Hepatocyte (in vitro differentiated cells): ENCODE data around the gene LAP3. TPM values are rescaled to one million over a fixed set of nuclear protein-coding genes. Genes with fewer than 3 reads are reported as not detected.

ENCODE experiments used
- DNase-seq: peaks from one replicate; pipeline ENCODE4 v3.0.0-alpha.2; 2016; ENCODE audit warnings: low spot score
- H2AFZ ChIP-seq: fragments of 200-600 bp; sonication (generic); 2 replicates; pipeline ENCODE4 v1.6.0; 2016; ENCODE audit warnings: antibody characterized with exemption, mild to moderate bottlenecking
- H3K27ac ChIP-seq: fragments of 200-600 bp; sonication (generic); 2 replicates; pipeline ENCODE4 v1.5.1; 2016; ENCODE audit warnings: mild to moderate bottlenecking
- H3K27me3 ChIP-seq: fragments of 200-600 bp; sonication (generic); 2 replicates; pipeline ENCODE4 v1.6.1; 2016
- H3K36me3 ChIP-seq: fragments of 200-600 bp; sonication (generic); replicated peaks from 2 replicates; pipeline ENCODE4 v1.5.1; 2016; ENCODE audit warnings: low read depth; ENCODE audit not compliant: insufficient read depth
- H3K4me1 ChIP-seq: fragments of 200-600 bp; sonication (generic); 2 replicates; pipeline ENCODE4 v1.5.1; 2016; ENCODE audit warnings: mild to moderate bottlenecking, moderate library complexity; ENCODE audit not compliant: insufficient read depth
- H3K4me2 ChIP-seq: fragments of 200-600 bp; sonication (generic); 2 replicates; pipeline ENCODE4 v1.6.0; 2016
- H3K4me3 ChIP-seq: fragments of 200-600 bp; sonication (generic); 2 replicates; pipeline ENCODE4 v1.5.1; 2016; ENCODE audit warnings: mild to moderate bottlenecking
- H3K79me2 ChIP-seq: fragments of 200-600 bp; sonication (generic); 2 replicates; pipeline ENCODE4 v1.6.0; 2017; ENCODE audit warnings: mild to moderate bottlenecking
- H3K9me2 ChIP-seq: fragments of 200-600 bp; sonication (generic); replicated peaks from 2 replicates; pipeline ENCODE4 v1.6.0; 2017; ENCODE audit warnings: mild to moderate bottlenecking; ENCODE audit not compliant: insufficient read depth
- H3K9me3 ChIP-seq: fragments of 200-600 bp; sonication (generic); 2 replicates; pipeline ENCODE4 v1.5.1; 2016; ENCODE audit warnings: low read depth, mild to moderate bottlenecking
- H4K20me1 ChIP-seq: fragments of 200-600 bp; sonication (generic); 2 replicates; pipeline ENCODE4 v1.6.0; 2016; ENCODE audit warnings: mild to moderate bottlenecking; ENCODE audit not compliant: insufficient read depth, poor library complexity, severe bottlenecking
- EZH2 ChIP-seq: fragments of 200-600 bp; sonication (generic); IDR thresholded peaks from 2 replicates; pipeline ENCODE4 v1.6.1; 2016; ENCODE audit warnings: antibody characterized with exemption, mild to moderate bottlenecking, borderline replicate concordance
- EZH2phosphoT487 ChIP-seq: fragments of 200-600 bp; sonication (generic); IDR thresholded peaks from one replicate; pipeline ENCODE4 v1.6.1; 2018; ENCODE audit warnings: antibody characterized with exemption, mild to moderate bottlenecking, low read depth, moderate library complexity; ENCODE audit not compliant: unreplicated experiment, severe bottlenecking
- WGBS: methylation state at CpG from one replicate; pipeline ENCODE4 v1.1.6; 2016; ENCODE audit warnings: low lambda C conversion rate; ENCODE audit errors: missing lambda C conversion rate; 5-methylcytosine and 5-hydroxymethylcytosine counted together
- polyA plus RNA-seq: library from polyadenylated mRNA; unstranded; fragments of >200 nt; fragmentation: Nextera tagmentation; extraction: Ambion mirVana; gene quantifications from 2 replicates; pipeline ENCODE4 v1.2.1, GENCODE V29; 2016
- total RNA-seq: library from RNA; depleted of rRNA; stranded (reverse); fragments of >200 nt; gene quantifications from 2 replicates; pipeline ENCODE4 v1.2.3, GENCODE V29; 2014
- TF ChIP-seq, protein P1 (sequence below): fragments of 200-600 bp; sonication (generic); IDR thresholded peaks from 2 replicates; pipeline ENCODE4 v1.5.1; 2016; ENCODE audit warnings: antibody characterized with exemption, mild to moderate bottlenecking; ENCODE audit not compliant: poor library complexity

Gene LAP3
- total and polyA plus RNA-seq, 2 experiments from 2014 or later = 53.2 to 76.4 TPM

DNA sequence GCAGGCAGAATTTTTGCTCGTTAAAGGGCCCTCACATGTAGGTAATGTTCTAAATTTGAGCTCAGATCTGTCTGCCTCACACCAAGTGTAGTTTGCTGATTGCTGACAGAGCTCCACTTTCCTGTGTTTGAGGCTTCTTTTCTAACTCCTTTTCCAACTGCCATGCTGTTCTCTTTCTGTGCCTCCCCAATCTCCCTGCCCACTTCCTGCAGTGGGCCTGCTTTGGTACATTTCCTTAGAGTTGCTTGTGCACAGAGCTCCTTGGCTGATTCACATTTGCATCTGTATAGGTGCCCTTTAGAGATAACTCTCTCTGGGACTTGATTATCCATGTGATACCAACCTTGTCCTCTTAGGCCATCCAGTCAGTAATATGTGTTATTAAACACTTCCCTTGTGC lies 41.9 kb downstream of the LAP3 start:
- Histone ChIP-seq H3K27me3 (no peaks in the 10 kb centered on the region), H3K9me3 (no peaks in the 10 kb centered on the region), H4K20me1 (peaks cover 37% of the 10 kb centered on the region), H3K27ac (no peak overlapping the region), H3K4me3 (no peak overlapping the region), H2AFZ (no peak overlapping the region), H3K79me2 (peaks cover 72% of the 10 kb centered on the region), H3K4me1 (peaks cover 13% of the 10 kb centered on the region), H3K4me2 (no peak overlapping the region), H3K9me2 (no peaks in the 10 kb centered on the region), H3K36me3 (no peaks in the 10 kb centered on the region)
- 0% methylated on average over 1 of the region's 1 CpG for WGBS
- no peak for TF ChIP-seq EZH2phosphoT487
- TF ChIP-seq EZH2 = no peak
- TF ChIP-seq, protein P1, sequence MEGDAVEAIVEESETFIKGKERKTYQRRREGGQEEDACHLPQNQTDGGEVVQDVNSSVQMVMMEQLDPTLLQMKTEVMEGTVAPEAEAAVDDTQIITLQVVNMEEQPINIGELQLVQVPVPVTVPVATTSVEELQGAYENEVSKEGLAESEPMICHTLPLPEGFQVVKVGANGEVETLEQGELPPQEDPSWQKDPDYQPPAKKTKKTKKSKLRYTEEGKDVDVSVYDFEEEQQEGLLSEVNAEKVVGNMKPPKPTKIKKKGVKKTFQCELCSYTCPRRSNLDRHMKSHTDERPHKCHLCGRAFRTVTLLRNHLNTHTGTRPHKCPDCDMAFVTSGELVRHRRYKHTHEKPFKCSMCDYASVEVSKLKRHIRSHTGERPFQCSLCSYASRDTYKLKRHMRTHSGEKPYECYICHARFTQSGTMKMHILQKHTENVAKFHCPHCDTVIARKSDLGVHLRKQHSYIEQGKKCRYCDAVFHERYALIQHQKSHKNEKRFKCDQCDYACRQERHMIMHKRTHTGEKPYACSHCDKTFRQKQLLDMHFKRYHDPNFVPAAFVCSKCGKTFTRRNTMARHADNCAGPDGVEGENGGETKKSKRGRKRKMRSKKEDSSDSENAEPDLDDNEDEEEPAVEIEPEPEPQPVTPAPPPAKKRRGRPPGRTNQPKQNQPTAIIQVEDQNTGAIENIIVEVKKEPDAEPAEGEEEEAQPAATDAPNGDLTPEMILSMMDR = no peak
- DNase-seq = no peak

DNA sequence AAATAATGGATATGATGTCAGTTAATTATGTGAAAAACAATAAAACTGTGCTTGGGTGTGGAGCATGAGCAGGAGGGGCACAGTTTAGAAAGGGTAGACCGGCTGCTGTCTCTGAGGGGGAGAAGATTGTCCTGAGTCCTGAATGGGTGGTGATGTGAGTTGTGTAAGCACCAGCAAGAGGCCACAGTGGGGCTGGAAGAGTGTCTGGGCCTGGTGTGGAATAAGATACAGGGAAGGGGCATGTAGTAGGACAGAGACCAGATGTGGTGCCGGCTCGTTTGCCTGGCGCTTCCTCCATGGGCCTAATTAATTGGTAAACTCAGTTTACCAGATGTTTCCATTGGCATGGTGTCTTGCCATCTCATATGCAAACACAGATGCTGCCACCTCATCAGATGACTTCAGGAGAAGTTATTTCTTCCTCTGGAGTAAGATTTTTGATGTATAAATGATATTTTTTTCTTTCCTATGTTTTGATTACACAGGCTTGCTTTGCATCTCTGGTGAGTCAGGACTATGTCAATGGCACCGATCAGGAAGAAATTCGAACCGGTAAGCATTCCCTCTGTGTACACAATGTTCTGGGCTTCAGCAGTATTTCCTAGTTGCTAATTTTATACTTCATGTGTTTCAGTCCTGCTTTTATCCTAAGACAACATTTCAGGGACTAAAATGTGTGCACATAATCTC lies 42.6 kb downstream of the LAP3 start:
- no peak overlapping the region for H3K4me2 ChIP-seq
- H3K36me3 ChIP-seq = no peaks in the 10 kb centered on the region
- peaks cover 74% of the 10 kb centered on the region for H3K79me2 ChIP-seq
- no peaks in the 10 kb centered on the region for H3K9me3 ChIP-seq
- no peak overlapping the region for H3K4me3 ChIP-seq
- H3K9me2 ChIP-seq = no peaks in the 10 kb centered on the region
- TF ChIP-seq EZH2phosphoT487 (no peak), EZH2 (no peak)
- TF ChIP-seq, protein P1 = no peak
- peaks cover 13% of the 10 kb centered on the region for H3K4me1 ChIP-seq
- H4K20me1 ChIP-seq = peaks cover 37% of the 10 kb centered on the region
- no peak overlapping the region for H2AFZ ChIP-seq
- DNase-seq = no peak
- H3K27ac ChIP-seq = no peak overlapping the region
- no peaks in the 10 kb centered on the region for H3K27me3 ChIP-seq
- WGBS = 74% methylated on average over 7 of the region's 7 CpGs

GRCh38 chr4:17623451-17624001 lies 46.5 kb downstream of the LAP3 start:
- WGBS = 92% methylated on average over 7 of the region's 7 CpGs
- Histone ChIP-seq H3K27ac (no peak overlapping the region), H3K4me2 (no peak overlapping the region), H3K9me3 (no peaks in the 10 kb centered on the region), H2AFZ (no peak overlapping the region), H4K20me1 (peaks cover 13% of the 10 kb centered on the region), H3K4me3 (no peak overlapping the region), H3K79me2 (peaks cover 41% of the 10 kb centered on the region), H3K9me2 (no peaks in the 10 kb centered on the region), H3K4me1 (no peaks in the 10 kb centered on the region), H3K36me3 (no peaks in the 10 kb centered on the region), H3K27me3 (no peaks in the 10 kb centered on the region)
- TF ChIP-seq, protein P1 = no peak
- TF ChIP-seq EZH2phosphoT487 (no peak), EZH2 (no peak)
- DNase-seq = no peak
